Neuronal stem cell (in vitro differentiated cells): ENCODE measurements around the gene ZSWIM5.

Experiments
- DNase-seq: peaks from one replicate; pipeline ENCODE4 v3.0.0-alpha.2; 2013; ENCODE audit warnings: low spot score
- H2AFZ ChIP-seq: one replicate; pipeline ENCODE4 v1.6.1; 2013; ENCODE audit warnings: mild to moderate bottlenecking, low read length, inconsistent platforms
- H2AK5ac ChIP-seq: 2 replicates; pipeline ENCODE4 v1.6.1; 2013; ENCODE audit warnings: low read depth, mild to moderate bottlenecking, inconsistent platforms, low read length, moderate library complexity, mixed read lengths
- H2BK120ac ChIP-seq: 2 replicates; pipeline ENCODE4 v1.6.1; 2013; ENCODE audit warnings: low read depth, mild to moderate bottlenecking, inconsistent platforms, low read length, moderate library complexity, mixed read lengths
- H2BK12ac ChIP-seq: one replicate; pipeline ENCODE4 v1.6.1; 2013; ENCODE audit warnings: low read length, inconsistent platforms
- H2BK15ac ChIP-seq: 2 replicates; pipeline ENCODE4 v1.6.1; 2013; ENCODE audit warnings: mild to moderate bottlenecking, low read length, inconsistent platforms, mixed read lengths
- H2BK5ac ChIP-seq: one replicate; pipeline ENCODE4 v1.6.1; 2013; ENCODE audit warnings: inconsistent platforms, mild to moderate bottlenecking, low read length, moderate library complexity
- H3K14ac ChIP-seq: one replicate; pipeline ENCODE4 v1.6.1; 2013; ENCODE audit warnings: low read length, inconsistent platforms
- H3K18ac ChIP-seq: 2 replicates; pipeline ENCODE4 v1.6.1; 2013; ENCODE audit warnings: low read length, inconsistent platforms
- H3K23ac ChIP-seq: 2 replicates; pipeline ENCODE4 v1.6.1; 2013; ENCODE audit warnings: low read depth, mild to moderate bottlenecking, mixed read lengths, low read length, inconsistent platforms; ENCODE audit not compliant: poor library complexity
- H3K27ac ChIP-seq: replicated peaks from 3 replicates; pipeline ENCODE4 v1.5.1; 2013; ENCODE audit warnings: low read length, inconsistent platforms
- H3K27me3 ChIP-seq, 3 experiments: 2 replicates each; pipeline ENCODE4 v1.6.1; 2013; ENCODE audit warnings: low read length in 3 of 3, mild to moderate bottlenecking in 2 of 3, inconsistent platforms in 1 of 3, low read depth in 1 of 3, mixed read lengths in 1 of 3, moderate library complexity in 1 of 3; ENCODE audit not compliant: control insufficient read depth in 3 of 3, insufficient read depth in 3 of 3
- H3K36me3 ChIP-seq, 2 donors: replicated peaks in 1 of 2; 2 replicates each; pipeline ENCODE4 v1.6.1; 2013; ENCODE audit warnings: low read length in 2 of 2; ENCODE audit not compliant: control insufficient read depth in 2 of 2, insufficient read depth in 2 of 2
- H3K4ac ChIP-seq: 2 replicates; pipeline ENCODE4 v1.6.1; 2013; ENCODE audit warnings: inconsistent platforms, mild to moderate bottlenecking, low read length, moderate library complexity
- H3K4me1 ChIP-seq, 2 donors: 1 replicate in 1 of 2; 2 replicates in 1 of 2; pipeline ENCODE4 v1.6.1; 2013; ENCODE audit warnings: low read length in 2 of 2, low read depth in 1 of 2; ENCODE audit not compliant: control insufficient read depth in 2 of 2, insufficient read depth in 1 of 2
- H3K4me2 ChIP-seq: one replicate; pipeline ENCODE4 v1.6.1; 2013; ENCODE audit warnings: mild to moderate bottlenecking, low read length, inconsistent platforms; ENCODE audit not compliant: insufficient read depth, poor library complexity, severe bottlenecking
- H3K4me3 ChIP-seq, 2 donors: 2 replicates each; pipeline ENCODE4 v1.5.1; 2013; ENCODE audit warnings: low read length in 2 of 2, mild to moderate bottlenecking in 2 of 2, inconsistent platforms in 1 of 2, moderate library complexity in 1 of 2
- H3K79me1 ChIP-seq: one replicate; pipeline ENCODE4 v1.6.1; 2013; ENCODE audit warnings: low read depth, mild to moderate bottlenecking, inconsistent platforms, low read length, moderate library complexity
- H3K9ac ChIP-seq: one replicate; pipeline ENCODE4 v1.6.1; 2013; ENCODE audit warnings: mild to moderate bottlenecking, low read depth, low read length, inconsistent platforms; ENCODE audit not compliant: poor library complexity
- H3K9me3 ChIP-seq, 2 donors: replicated peaks in 1 of 2; 2 replicates each; pipeline versions ENCODE3 to v1.6.1; 2013; ENCODE audit warnings: low read length in 2 of 2, mild to moderate bottlenecking in 2 of 2, inconsistent platforms in 1 of 2, low read depth in 1 of 2, mixed read lengths in 1 of 2, moderate library complexity in 1 of 2; ENCODE audit not compliant: control insufficient read depth in 2 of 2, insufficient read depth in 1 of 2
- H4K8ac ChIP-seq: one replicate; pipeline ENCODE4 v1.6.1; 2013; ENCODE audit warnings: low read depth, mild to moderate bottlenecking, inconsistent platforms, low read length, moderate library complexity
- H4K91ac ChIP-seq: one replicate; pipeline ENCODE4 v1.6.1; 2013; ENCODE audit warnings: low read length, low read depth, mild to moderate bottlenecking, inconsistent platforms; ENCODE audit not compliant: poor library complexity
- WGBS, 2 donors: extraction: QIAGEN DNeasy Blood & Tissue Kit; methylation state at CpG; one replicate each; pipeline ENCODE4 v1.1.7; 2013; ENCODE audit warnings: missing lambda C conversion rate in 2 of 2, mixed read lengths in 1 of 2; ENCODE audit not compliant: insufficient read length in 2 of 2, insufficient replicate concordance in 1 of 2; ENCODE audit errors: extremely low coverage in 2 of 2; 5-methylcytosine and 5-hydroxymethylcytosine counted together

ZSWIM5 gene

GRCh38 chr1:45122724-45123123, 83.7 kb downstream of the ZSWIM5 start:
- Histone ChIP-seq H3K4me1 (peaks cover 6 to 8% of the 10 kb centered on the region in 2 donors), H3K27me3 (no peaks in the 10 kb centered on the region), H3K4me2 (no peak overlapping the region), H4K8ac (no peak overlapping the region), H3K18ac (no peak overlapping the region), H4K91ac (no peak overlapping the region), H3K79me1 (no peaks in the 10 kb centered on the region), H2BK120ac (no peak overlapping the region), H3K9ac (no peak overlapping the region), H2BK12ac (no peak overlapping the region), H3K36me3 (no peaks in the 10 kb centered on the region), H3K9me3 (no peaks in the 10 kb centered on the region), H3K23ac (no peak overlapping the region), H2AFZ (no peak overlapping the region), H3K4ac (no peak overlapping the region), H3K14ac (no peak overlapping the region), H3K4me3 (no peak overlapping the region), H2BK15ac (no peak overlapping the region), H2AK5ac (no peak overlapping the region), H3K27ac (peak overlapping the region; percentile 5), H2BK5ac (no peak overlapping the region)
- WGBS, 2 donors: no CpG with 5 or more reads among the region's 1 CpG
- peak; percentile 12 for DNase-seq

DNA sequence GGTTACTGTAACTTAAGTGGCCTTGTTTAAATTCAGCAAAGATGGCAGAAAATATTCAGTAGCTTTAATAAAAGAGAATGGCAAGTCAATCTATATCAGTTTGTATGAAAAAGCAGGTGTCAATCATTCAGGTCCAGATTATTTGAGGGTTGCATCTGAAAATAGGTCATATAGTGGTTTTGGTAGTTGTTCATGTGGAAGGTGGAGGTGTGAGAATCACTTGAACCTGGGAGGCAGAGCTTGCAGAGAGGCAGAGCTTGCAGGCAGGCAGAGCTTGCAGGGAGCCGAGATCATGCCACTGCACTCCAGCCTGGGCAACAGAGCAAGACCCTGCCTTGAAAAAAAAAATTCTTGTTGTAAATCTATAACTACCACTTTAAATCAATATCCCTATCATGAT, 88.6 kb downstream of the ZSWIM5 start:
- no peak overlapping the region for H2AK5ac ChIP-seq
- H3K4me1 ChIP-seq: peaks cover 3 to 5% of the 10 kb centered on the region in 2 donors
- no peak overlapping the region for H2AFZ ChIP-seq
- DNase-seq: no peak
- no peak overlapping the region for H2BK12ac ChIP-seq
- no peaks in the 10 kb centered on the region for H3K36me3 ChIP-seq
- H3K23ac ChIP-seq: no peak overlapping the region
- no peak overlapping the region for H3K27ac ChIP-seq
- no peaks in the 10 kb centered on the region for H3K9me3 ChIP-seq
- no peak overlapping the region for H4K91ac ChIP-seq
- no peak overlapping the region for H3K4ac ChIP-seq
- H2BK15ac ChIP-seq: no peak overlapping the region
- H3K14ac ChIP-seq: no peak overlapping the region
- WGBS, 2 donors: no CpG with 5 or more reads among the region's 1 CpG
- no peak overlapping the region for H3K4me2 ChIP-seq
- H3K18ac ChIP-seq: no peak overlapping the region
- H3K9ac ChIP-seq: no peak overlapping the region
- H3K79me1 ChIP-seq: peaks cover 1% of the 10 kb centered on the region
- H3K27me3 ChIP-seq: no peaks in the 10 kb centered on the region
- H4K8ac ChIP-seq: no peak overlapping the region
- no peak overlapping the region for H2BK120ac ChIP-seq
- H2BK5ac ChIP-seq: no peak overlapping the region
- H3K4me3 ChIP-seq: no peak overlapping the region

DNA sequence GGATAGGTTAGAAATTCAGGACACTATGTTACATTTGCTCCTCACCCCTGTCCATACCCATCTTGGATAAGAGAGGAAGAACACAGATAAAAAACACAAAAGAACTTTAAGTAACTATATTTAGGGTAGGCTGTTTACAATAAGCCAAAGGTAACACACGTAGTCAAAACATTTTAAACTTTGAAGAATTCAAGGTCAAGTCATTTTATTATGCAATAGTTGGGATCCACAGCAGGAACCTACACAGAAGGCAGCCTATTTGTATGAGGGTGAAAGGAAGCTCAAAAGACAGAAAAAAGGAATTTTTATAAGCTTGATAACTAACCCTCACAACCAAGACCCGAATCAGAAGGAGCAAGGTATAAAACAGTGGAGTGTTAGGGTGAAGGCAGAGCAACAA, 89.6 kb downstream of the ZSWIM5 start:
- H4K91ac ChIP-seq: no peak overlapping the region
- H3K4me1 ChIP-seq: no peaks in the 10 kb centered on the region
- H2BK12ac ChIP-seq: no peak overlapping the region
- no peak overlapping the region for H3K4me3 ChIP-seq
- H4K8ac ChIP-seq: no peak overlapping the region
- H3K36me3 ChIP-seq: no peaks in the 10 kb centered on the region
- H2BK15ac ChIP-seq: no peak overlapping the region
- H3K79me1 ChIP-seq: peaks cover 1% of the 10 kb centered on the region
- H3K9ac ChIP-seq: no peak overlapping the region
- peaks cover 0 to 1% of the 10 kb centered on the region in 2 donors for H3K9me3 ChIP-seq
- H3K27ac ChIP-seq: no peak overlapping the region
- no peak overlapping the region for H2AK5ac ChIP-seq
- H3K4ac ChIP-seq: no peak overlapping the region
- no peak overlapping the region for H2AFZ ChIP-seq
- no peaks in the 10 kb centered on the region for H3K27me3 ChIP-seq
- H3K14ac ChIP-seq: no peak overlapping the region
- H3K4me2 ChIP-seq: no peak overlapping the region
- DNase-seq: no peak
- WGBS, 2 donors: no CpG with 5 or more reads among the region's 2 CpGs
- no peak overlapping the region for H2BK5ac ChIP-seq
- H3K18ac ChIP-seq: no peak overlapping the region
- H2BK120ac ChIP-seq: no peak overlapping the region
- H3K23ac ChIP-seq: no peak overlapping the region

- H3K9me3 ChIP-seq: peaks cover 0 to 6% of the 10 kb centered on the region in 2 donors
- H3K79me1 ChIP-seq: peaks cover 1% of the 10 kb centered on the region
- H2BK5ac ChIP-seq: no peak overlapping the region
- H4K91ac ChIP-seq: no peak overlapping the region
- no peak overlapping the region for H4K8ac ChIP-seq
- no peak overlapping the region for H3K18ac ChIP-seq
- no peak overlapping the region for H2BK120ac ChIP-seq
- H3K14ac ChIP-seq: no peak overlapping the region
- H3K4ac ChIP-seq: no peak overlapping the region
- H3K23ac ChIP-seq: no peak overlapping the region
- H3K4me1 ChIP-seq: no peaks in the 10 kb centered on the region
- H3K27me3 ChIP-seq: no peaks in the 10 kb centered on the region
- DNase-seq: no peak
- H3K4me3 ChIP-seq: no peak overlapping the region
- no peaks in the 10 kb centered on the region for H3K36me3 ChIP-seq
- H2AK5ac ChIP-seq: no peak overlapping the region
- H2BK15ac ChIP-seq: no peak overlapping the region
- H2AFZ ChIP-seq: no peak overlapping the region
- H2BK12ac ChIP-seq: no peak overlapping the region
- H3K9ac ChIP-seq: no peak overlapping the region
- H3K27ac ChIP-seq: no peak overlapping the region
- no CpG with 5 or more reads among the region's 1 CpG for WGBS, 2 donors
- H3K4me2 ChIP-seq: no peak overlapping the region
Observed at GRCh38 chr1:45116340-45116739, 90.1 kb downstream of the ZSWIM5 start.
